CD4-positive, alpha-beta T cell treated with Interleukin-2 at 100 ng/mL for 4 hours (primary cell): ENCODE measurements around the gene ENTR1.

Source experiments
- DNase-seq: peaks from one replicate; pipeline ENCODE4 v3.0.0-alpha.2; 2020; ENCODE audit warnings: low spot score

The ENTR1 gene

DNA sequence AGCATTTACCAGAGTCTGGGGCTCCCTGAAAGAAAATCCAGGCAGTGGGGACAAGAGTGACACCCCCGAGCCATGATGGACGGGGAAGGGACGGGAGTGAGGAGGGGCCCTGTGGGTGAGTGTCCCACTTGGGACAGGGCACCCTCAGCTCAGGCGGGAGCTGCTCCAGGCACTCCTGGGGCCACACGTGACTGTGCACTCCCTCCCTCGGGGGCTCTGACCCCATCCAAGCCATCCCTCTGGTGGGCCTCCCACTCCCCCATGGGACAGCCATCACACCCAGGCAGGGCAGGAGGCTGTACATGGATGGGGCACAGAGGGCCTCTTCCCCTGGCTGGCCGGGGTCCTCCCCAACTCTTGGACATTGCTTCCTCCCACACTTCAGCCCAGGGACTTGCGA, 34.0 kb downstream of the ENTR1 start:
- DNase-seq, result no peak

GRCh38 chr9:136375096-136375495, 35.3 kb downstream of the ENTR1 start:
- no peak for DNase-seq

DNA sequence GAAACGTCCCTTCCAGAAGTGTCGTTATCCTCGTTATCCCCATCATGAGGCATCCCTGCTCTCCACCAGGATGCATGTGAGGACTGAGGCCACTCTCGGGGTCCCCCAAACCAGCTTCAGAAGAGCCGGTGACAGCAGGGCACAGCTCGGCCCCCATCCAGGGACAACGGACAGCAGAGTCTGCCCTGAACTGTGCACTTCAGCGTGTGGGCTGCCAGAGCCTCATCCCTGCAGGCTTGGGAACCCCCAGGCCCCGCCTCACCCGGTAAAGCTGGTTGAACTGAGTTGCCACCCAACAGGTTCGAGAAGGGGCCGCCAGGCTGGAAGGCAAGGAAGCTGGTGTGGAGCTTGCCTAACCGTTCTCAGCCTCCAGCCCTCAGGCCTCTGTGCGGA, 36.2 kb downstream of the ENTR1 start:
- DNase-seq, result no peak

DNA sequence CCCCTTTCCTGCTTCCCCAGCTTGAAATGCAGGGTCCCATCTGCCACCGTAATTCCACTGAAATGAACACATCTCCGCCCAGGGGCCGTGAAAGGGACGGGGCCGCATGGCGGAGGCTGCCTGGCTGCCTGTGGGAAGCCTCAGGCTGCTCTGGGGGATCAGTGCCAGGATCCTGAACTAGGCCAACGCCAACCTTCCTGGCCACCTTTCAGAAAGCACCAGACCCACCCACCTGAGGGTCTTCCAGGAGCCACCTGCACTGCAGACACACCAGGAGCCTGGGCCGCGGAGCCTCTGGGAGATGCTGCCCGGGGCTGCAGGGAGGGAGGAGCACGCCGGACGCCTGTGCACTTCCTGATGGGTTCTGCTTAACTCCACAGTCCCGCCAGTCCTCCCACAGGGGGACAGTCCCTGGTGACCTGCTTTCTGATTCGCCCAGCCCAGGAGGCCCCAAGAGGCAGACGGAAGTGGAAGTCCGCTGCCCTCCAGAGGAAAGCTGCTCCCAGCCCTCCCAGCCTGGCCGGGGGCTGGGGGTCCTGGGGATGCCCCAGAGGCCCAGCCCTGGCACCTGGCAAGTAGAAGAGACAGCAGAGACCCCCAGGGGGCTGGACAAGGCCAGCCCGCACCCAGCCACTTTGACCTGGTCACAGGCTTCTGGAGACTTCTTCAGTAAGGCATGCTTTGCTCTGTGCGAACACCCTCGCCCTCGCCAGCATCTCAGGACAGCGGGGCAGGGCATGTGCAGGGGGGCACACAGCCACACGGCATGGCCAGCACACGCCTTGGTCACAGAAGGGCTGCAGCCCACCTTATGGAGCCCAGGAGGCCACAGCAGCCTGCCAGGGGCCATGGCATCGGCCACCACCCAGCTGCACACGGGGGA, 36.9 kb downstream of the ENTR1 start, which contains the start of gene CARD9:
Gene CARD9, minus strand, starts transcription at position 370 of the 883 bp plus-strand sequence. CDS start 1,591 bp downstream, outside the sequence.
- no peak for DNase-seq

- DNase-seq, result no peak
Observed at GRCh38 chr9:136372561-136373299, 37.7 kb downstream of the ENTR1 start.

- no peak for DNase-seq
Observed at GRCh38 chr9:136372006-136372405, 38.4 kb downstream of the ENTR1 start.

DNA sequence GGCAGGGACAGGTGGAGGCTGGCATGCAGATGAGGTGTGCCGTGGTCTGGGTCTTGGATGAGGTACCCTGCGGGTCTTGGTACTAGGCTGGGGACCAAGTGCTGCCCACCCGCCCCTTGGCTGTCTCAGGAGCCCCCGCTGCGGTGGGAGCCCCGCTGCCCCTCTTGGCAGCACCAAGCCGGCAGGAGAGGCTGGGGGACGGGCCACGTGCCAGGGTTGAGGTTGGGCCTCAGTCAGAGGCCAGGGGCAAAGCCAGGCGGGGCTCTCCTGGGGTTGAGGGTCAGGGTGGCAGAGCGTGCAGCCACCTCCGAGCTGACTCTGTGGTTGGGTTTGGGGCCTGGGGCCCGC, 38.9 kb downstream of the ENTR1 start:
- DNase-seq, result no peak

DNA sequence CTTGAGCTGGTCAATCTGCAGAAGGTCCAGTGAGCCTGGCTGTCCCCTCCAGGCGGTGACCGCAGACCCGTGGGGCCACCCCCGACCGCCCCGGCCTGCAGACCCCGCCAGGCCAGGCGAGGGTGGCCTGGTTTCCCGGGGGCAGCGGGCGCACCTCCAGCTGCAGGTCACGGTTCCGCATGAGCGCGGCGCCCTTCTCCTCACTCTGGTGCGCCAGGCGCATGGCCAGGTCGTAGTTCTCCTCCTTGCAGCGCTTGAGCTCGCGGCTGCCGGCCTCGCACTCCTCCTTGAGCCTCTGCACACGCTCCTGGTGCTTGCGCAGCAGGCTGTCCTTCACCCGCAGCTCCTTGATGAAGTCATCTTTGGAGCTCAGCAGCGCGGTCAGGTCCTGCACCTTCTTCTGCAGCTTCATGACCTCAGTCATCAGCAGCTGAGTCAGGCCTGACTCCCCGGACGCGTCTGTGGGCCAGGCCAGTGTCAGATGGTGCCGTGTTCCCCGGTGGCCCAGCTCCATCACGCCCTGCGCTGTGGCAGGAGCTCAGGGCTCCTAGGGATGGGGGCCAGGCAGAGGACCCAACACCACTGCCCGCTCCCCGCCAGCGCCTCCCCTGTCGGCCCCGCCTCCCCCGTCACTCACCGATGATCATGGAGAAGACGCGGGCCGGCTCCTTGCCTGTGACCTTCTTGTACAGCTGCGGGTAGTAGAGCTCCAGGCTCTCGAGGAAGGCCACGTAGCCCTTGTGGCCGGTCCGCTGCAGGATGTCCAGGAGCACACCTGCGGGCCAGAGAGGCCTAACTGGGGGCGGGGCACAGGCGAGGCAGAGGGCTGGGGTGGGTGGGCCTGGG, 39.5 kb downstream of the ENTR1 start:
- no peak for DNase-seq

- no peak for DNase-seq
Observed at GRCh38 chr9:136370037-136370436, 40.4 kb downstream of the ENTR1 start.

GRCh38 chr9:136368190-136368589, 42.2 kb downstream of the ENTR1 start:
- no peak for DNase-seq

DNA sequence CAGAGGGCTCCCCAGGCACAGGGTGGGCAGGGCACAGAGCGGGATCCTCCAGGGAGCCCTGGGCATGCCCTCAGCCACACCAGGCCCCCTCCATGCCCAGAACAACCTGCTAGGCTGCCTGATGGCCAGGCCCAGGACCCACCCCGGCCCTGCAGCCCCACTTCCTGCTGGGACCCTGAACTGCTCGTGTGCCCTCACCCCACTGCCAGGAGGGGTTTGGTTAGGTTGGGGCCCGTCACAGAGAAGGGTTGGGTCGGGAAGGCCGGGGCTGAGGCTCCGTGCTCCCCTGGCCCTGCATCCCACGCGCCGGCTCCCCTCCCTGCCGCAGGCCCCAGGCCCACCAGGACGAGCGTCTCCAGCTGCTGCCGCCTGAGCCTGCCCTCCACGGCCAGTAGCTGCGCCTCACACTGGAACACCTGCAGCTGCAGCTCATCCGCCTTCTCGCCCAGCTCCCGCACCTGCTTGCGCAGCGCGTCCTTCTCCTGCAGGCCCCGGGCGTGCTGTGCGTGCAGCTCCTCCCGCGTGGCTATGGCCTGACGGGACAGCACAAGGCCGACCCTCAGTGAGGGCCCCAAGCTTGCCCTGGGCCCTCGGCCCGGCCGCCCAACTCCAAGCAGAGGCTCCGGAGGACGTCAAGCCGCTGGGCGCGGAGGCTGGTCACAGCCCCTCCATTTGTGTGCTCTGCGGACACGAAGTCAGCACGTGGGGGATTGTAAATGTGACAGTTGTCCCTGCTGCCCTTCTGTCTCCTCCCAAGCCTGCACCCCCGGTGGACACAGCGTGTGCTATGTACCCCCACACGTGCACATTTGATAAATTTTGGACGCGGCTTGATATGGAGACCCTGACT, 42.9 kb downstream of the ENTR1 start:
- no peak for DNase-seq

DNA sequence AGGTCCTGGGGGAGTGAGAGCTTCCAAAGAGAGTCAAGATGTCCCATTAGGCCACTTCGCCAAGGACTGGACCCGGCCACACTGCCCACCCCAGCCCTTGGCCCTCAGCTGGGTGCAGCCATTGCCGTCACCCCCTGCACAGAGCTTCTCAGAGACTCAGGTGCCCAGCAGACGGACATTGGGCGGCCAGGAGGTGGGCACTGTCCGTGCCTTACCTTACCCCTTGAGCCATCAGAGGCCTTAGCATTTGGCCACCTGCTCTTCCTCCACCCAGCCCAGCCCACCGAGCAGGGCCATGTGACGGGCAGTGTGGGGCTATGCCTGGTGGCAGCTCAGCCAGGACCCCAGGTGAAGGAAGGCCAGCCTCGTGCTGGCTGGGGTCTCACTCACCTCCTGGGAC, 43.6 kb downstream of the ENTR1 start:
- no peak for DNase-seq

GRCh38 chr9:136365775-136366222, 44.6 kb downstream of the ENTR1 start:
- no peak for DNase-seq

DNA sequence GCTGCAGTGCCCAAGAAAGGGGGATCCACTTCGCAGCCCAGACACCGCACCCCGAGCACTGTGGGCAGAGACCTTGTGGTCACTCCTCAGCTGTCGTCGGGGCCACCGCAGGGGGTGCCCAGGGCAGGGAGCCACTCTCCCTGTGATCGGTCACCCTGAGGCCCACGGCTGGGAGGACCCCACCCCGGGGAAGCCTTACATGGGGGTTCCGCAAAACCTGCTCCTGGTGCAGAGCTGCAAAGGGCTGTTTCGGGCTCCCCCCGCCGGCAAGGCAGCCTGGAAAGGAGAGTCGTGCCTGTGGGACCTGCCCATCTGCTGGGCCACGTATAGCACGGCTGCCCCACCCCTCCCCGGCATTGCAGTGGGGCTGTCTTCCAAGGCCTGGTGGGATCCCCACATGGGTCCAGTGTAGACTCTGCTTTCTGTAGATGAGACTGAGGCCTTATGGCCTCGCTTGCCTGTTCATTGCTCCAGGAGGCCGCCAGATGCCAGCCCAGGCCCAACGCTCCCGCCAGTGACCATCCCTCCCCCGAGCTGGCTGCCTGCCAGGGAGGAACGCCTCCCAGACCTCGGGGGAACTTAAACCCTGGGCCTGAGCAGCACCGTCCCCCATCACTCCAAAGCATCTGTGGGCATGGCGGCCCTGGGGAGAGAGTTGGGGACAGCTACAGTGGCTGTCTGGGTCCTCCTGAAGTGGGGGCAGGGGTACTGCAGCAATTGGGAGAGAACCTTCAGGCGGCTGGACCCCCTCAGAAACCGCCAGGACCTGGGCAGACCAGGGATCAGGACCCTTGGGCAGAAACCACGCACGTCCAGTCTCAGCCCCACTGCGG, 45.3 kb downstream of the ENTR1 start:
- no peak for DNase-seq

- no peak for DNase-seq
Observed at GRCh38 chr9:136363949-136364748, 46.3 kb downstream of the ENTR1 start.

DNA sequence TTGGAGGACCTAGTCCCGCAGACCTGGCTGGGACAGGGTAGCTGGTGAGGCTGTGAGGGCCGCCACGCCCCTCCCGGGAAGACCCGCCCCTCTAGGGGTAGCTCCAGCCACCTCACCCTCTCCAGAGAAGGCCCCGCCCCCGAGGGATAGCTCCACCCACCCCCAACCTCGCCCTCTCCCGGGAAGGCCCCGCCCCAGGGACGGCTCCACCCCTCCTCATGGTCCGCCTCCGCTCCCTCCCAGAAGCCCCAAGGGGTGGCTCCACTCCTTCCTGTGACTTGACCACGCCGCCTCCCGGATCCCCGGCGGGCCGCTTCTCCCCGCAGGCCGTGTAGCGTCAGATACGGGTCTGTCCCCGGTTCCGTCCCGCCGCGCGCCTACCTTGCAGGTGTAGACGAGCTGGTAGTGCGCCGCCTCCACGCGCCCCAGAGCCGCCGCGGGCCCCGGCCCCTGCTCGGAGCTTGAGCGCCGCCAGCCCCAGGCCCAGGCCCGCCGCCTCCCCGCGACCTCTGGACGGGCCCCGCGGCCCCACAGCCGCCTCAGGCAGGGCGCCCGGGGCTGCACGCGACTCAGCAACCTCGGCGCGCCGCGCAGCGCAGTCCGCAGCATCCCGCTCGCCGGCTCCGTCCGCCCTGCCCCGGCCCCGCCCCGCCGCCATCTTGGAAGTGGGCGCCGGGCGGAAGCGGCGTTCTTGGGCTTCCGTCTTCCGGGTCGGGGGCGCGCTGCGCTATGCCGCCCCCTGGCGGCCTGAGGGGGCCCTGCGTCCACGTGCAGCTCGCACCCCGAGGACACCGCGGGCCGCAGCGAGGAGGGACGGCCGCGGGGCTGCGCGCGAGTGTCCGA, 47.1 kb downstream of the ENTR1 start, which contains the start of gene DNLZ:
Gene DNLZ, minus strand, starts transcription at position 639 of the 843 bp plus-strand sequence. Its CDS starts 30 bp downstream, at position 609.
- DNase-seq, result peak; percentile 95

GRCh38 chr9:136362450-136362784, 48.0 kb downstream of the ENTR1 start:
- DNase-seq, result no peak

- no peak for DNase-seq
Observed at GRCh38 chr9:136361754-136362449, 48.5 kb downstream of the ENTR1 start.
